ENCODE data around the gene SPAG17. TPM values are rescaled to one million over a fixed set of nuclear protein-coding genes. Genes with fewer than 3 reads are reported as not detected.

SPAG17 gene
- total RNA-seq, 6 donors from 2014 or later = 0.26 to 94.3 (median 11.3) TPM

DNA sequence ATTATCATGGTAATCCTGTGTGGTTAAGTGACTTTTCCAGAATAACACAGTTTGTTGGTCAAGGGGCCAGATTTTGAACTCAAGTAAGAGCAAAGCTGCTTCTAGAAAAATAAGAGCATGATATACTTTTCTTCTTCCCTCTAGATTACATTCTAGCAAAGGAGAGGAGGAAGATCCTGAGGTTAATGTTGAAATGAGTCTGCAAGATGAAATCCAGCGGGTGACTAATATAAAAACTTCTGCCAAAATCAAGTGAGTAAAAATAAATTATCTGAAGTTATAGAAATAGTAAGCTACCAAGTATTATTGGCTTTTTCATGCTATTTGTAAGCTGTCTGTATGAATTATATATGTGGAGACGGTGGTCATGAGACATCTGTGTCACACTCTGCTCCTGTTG, 242.7 kb downstream of the SPAG17 start:
- Histone ChIP-seq H3K27me3 (no peaks in the 10 kb centered on the region), H3K36me3 (peaks cover 29 to 99% (median 56%) of the 10 kb centered on the region in 4 donors), H3K27ac (no peak overlapping the region), H3K4me3 (no peak overlapping the region), H3K9me3 (no peaks in the 10 kb centered on the region), H3K4me1 (no peaks in the 10 kb centered on the region)
- DNase-seq = no peak
- ATAC-seq (ENCODE audit: low FRiP score in 2 of 2) = no peak
- WGBS, 2 donors = 95 to 96% methylated on average over 2 of the region's 2 CpGs
- no peak for TF ChIP-seq POLR2AphosphoS5 (IDR thresholded peaks at IDR 0.05)
- TF ChIP-seq POLR2A (IDR thresholded peaks at IDR 0.05) = no peak
- TF ChIP-seq EP300 (IDR thresholded peaks at IDR 0.05) = no peak
- TF ChIP-seq, protein P1, sequence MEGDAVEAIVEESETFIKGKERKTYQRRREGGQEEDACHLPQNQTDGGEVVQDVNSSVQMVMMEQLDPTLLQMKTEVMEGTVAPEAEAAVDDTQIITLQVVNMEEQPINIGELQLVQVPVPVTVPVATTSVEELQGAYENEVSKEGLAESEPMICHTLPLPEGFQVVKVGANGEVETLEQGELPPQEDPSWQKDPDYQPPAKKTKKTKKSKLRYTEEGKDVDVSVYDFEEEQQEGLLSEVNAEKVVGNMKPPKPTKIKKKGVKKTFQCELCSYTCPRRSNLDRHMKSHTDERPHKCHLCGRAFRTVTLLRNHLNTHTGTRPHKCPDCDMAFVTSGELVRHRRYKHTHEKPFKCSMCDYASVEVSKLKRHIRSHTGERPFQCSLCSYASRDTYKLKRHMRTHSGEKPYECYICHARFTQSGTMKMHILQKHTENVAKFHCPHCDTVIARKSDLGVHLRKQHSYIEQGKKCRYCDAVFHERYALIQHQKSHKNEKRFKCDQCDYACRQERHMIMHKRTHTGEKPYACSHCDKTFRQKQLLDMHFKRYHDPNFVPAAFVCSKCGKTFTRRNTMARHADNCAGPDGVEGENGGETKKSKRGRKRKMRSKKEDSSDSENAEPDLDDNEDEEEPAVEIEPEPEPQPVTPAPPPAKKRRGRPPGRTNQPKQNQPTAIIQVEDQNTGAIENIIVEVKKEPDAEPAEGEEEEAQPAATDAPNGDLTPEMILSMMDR (IDR thresholded peaks at IDR 0.05) = no peak

DNA sequence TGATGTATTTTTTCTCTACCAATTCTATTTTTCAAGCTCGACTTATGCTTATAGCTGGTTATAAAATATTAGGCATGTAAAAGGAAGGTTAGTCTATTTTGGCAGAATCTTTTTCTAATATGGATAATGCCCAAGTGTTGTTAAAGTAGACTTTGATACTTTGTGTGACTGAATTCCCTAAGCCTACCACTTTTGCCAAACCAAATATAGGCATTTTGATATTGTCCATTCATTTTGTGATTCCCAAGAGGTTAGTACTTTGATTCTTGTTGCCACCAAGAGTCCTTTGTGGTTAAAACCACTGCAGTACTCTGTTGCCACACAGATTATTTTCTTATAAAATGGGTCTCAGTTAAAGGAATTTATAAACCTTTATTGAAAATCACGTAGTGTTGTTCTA, 251.3 kb downstream of the SPAG17 start:
- no peak for TF ChIP-seq POLR2A (IDR thresholded peaks at IDR 0.05)
- no peak for TF ChIP-seq EP300 (IDR thresholded peaks at IDR 0.05)
- TF ChIP-seq, protein P1 (IDR thresholded peaks at IDR 0.05) = no peak
- TF ChIP-seq POLR2AphosphoS5 (IDR thresholded peaks at IDR 0.05) = no peak
- Histone ChIP-seq H3K36me3 (peaks cover 4 to 47% (median 5%) of the 10 kb centered on the region in 4 donors), H3K4me3 (no peak overlapping the region), H3K4me1 (peaks cover 13 to 20% (median 16%) of the 10 kb centered on the region in 4 donors), H3K27me3 (no peaks in the 10 kb centered on the region), H3K27ac (no peak overlapping the region), H3K9me3 (no peaks in the 10 kb centered on the region)
- 89 to 91% methylated on average over 2 of the region's 2 CpGs for WGBS, 2 donors
- ATAC-seq (ENCODE audit: low FRiP score in 2 of 2) (no peak), DNase-seq (no peak)

DNA sequence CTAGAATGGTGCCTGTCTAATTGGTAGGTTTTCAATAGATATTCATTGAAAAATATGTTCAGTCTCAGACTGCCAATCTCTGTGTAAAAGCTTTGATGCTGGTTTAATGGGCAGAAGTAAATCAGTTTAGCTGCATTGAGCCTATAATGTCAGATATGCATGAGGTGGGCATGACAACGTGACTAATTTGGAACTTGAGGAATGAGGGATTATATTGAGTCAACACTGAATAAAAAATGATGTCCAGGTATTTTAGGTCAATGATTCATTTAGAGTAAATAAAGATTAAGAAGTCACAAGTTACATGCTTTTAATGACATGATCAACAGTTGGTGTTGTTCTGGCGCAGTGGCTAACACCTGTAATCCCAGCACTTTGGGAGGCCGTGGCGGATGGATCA, 252.5 kb downstream of the SPAG17 start:
- Histone ChIP-seq H3K27me3 (no peaks in the 10 kb centered on the region), H3K9me3 (no peaks in the 10 kb centered on the region), H3K27ac (no peak overlapping the region), H3K4me1 (peaks cover 25 to 32% (median 27%) of the 10 kb centered on the region in 4 donors), H3K36me3 (peaks cover 0 to 36% (median 2%) of the 10 kb centered on the region in 4 donors), H3K4me3 (no peak overlapping the region)
- TF ChIP-seq POLR2AphosphoS5 (IDR thresholded peaks at IDR 0.05) = no peak
- TF ChIP-seq EP300 (IDR thresholded peaks at IDR 0.05) = no peak
- TF ChIP-seq, protein P1 (IDR thresholded peaks at IDR 0.05) = no peak
- TF ChIP-seq POLR2A (IDR thresholded peaks at IDR 0.05) = no peak
- no peak for ATAC-seq (ENCODE audit: low FRiP score in 2 of 2)
- no peak for DNase-seq
- WGBS, 2 donors = 85 to 95% methylated on average over 4 of the region's 4 CpGs

DNA sequence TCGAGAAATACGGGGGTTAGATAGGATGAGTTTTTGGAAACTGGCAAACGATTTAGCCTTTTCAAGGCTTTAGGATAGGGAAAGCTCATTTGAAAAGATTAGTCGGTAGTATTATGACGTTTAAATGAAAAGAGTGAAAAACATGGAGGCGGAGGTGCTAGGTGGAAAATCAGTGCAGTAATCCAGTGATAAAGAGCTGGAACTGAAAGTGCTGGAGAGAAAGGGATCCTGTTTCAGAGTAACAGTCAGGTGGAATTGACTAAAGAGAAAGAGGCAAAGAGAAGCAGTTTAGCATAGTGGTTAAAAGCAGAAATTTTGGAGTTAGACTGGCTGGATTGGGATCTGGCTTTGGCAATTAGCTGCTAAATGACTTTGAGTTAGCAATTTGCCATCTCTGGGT, 254.5 kb downstream of the SPAG17 start:
- Histone ChIP-seq H3K9me3 (no peaks in the 10 kb centered on the region), H3K27me3 (no peaks in the 10 kb centered on the region), H3K36me3 (peaks cover 0 to 16% (median 2%) of the 10 kb centered on the region in 4 donors), H3K27ac (peak overlapping the region in 2 of 4 donors; percentile 87 to 92), H3K4me1 (peaks cover 28 to 49% (median 34%) of the 10 kb centered on the region in 4 donors), H3K4me3 (peak overlapping the region; percentile 63 to 87 (median 81))
- no peak for ATAC-seq (ENCODE audit: low FRiP score in 2 of 2)
- WGBS, 2 donors = 7 to 8% methylated on average over 6 of the region's 6 CpGs
- TF ChIP-seq POLR2A (IDR thresholded peaks at IDR 0.05) = no peak
- no peak for TF ChIP-seq POLR2AphosphoS5 (IDR thresholded peaks at IDR 0.05)
- TF ChIP-seq, protein P1 (IDR thresholded peaks at IDR 0.05) = no peak
- TF ChIP-seq EP300 (IDR thresholded peaks at IDR 0.05) = no peak
- no peak for DNase-seq

DNA sequence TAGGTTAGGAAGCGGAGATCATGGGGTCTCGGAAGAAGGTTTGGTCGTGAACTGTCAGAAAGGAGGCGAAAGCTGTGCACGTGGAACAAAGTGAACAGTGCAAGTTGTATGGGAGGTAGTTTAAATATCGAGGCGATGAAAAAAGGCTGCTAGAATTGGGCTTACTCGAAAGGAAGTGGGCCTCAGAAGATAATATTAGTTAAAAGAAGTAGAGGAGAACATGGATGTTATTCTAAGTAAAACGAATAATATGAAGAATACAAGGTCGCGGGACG, 254.9 kb downstream of the SPAG17 start:
- Histone ChIP-seq H3K9me3 (no peaks in the 10 kb centered on the region), H3K36me3 (peaks cover 0 to 12% (median 2%) of the 10 kb centered on the region in 4 donors), H3K27me3 (no peaks in the 10 kb centered on the region), H3K4me3 (peak overlapping the region; percentile 63 to 87 (median 81)), H3K4me1 (peaks cover 28 to 52% (median 34%) of the 10 kb centered on the region in 4 donors), H3K27ac (peak overlapping the region in 3 of 4 donors; percentile 87 to 92 (median 92))
- DNase-seq (no peak), ATAC-seq (ENCODE audit: low FRiP score in 2 of 2) (no peak)
- TF ChIP-seq EP300 (IDR thresholded peaks at IDR 0.05) = no peak
- TF ChIP-seq, protein P1 (IDR thresholded peaks at IDR 0.05) = no peak
- 1% methylated on average over 12 of the region's 12 CpGs for WGBS, 2 donors
